Calu3 (cell line): ENCODE results near the gene SERPINA12. TPM values are rescaled to one million over a fixed set of nuclear protein-coding genes. Genes with fewer than 3 reads are reported as not detected.
"Not testable (repeated sequence)": the region's sequence is repeated elsewhere in the genome, so short reads cannot be mapped to it uniquely, and the experiment has no call there.

Experiments
- BruUV-seq: library from RNA; stranded (reverse); fragments of 400-500 nt; replicated peaks from 2 replicates; lab custom pipeline; 2021; lab: Mats Ljungman, UMichigan
- CTCF ChIA-PET: fragments of 300-600 bp; sonication (Branson Sonifier 250); formaldehyde crosslinking; loops from one replicate; lab custom pipeline; 2022; ENCODE audit warnings: antibody characterized with exemption; lab: Charles Lee
- DNase-seq: peaks from one replicate; pipeline ENCODE4 v3.0.0; 2022
- H3K27ac Mint-ChIP-seq: one replicate; pipeline ENCODE4 v1.8.0; 2022; ENCODE audit warnings: mixed read lengths; ENCODE audit not compliant: unreplicated experiment
- H3K27me3 Mint-ChIP-seq: one replicate; pipeline ENCODE4 v1.8.0; 2022; ENCODE audit warnings: mixed read lengths; ENCODE audit not compliant: unreplicated experiment
- H3K36me3 Mint-ChIP-seq: one replicate; pipeline ENCODE4 v1.8.0; 2022; ENCODE audit warnings: mild to moderate bottlenecking, moderate library complexity, mixed read lengths; ENCODE audit not compliant: insufficient read depth, unreplicated experiment
- H3K4me1 Mint-ChIP-seq: one replicate; pipeline ENCODE4 v1.8.0; 2022; ENCODE audit warnings: mild to moderate bottlenecking, low read depth, mixed read lengths; ENCODE audit not compliant: unreplicated experiment
- H3K4me3 Mint-ChIP-seq: one replicate; pipeline ENCODE4 v1.8.0; 2022; ENCODE audit warnings: mild to moderate bottlenecking, low read depth, moderate library complexity, mixed read lengths; ENCODE audit not compliant: unreplicated experiment
- H3K9me3 Mint-ChIP-seq: one replicate; pipeline ENCODE4 v1.8.0; 2022; ENCODE audit warnings: low read depth, mixed read lengths; ENCODE audit not compliant: unreplicated experiment
- intact Hi-C: fragments of 100-400 bp; cut with micrococcal nuclease; formaldehyde crosslinking; loops from one replicate; pipeline ENCODE4 v1.10.0; 2022; ENCODE audit not compliant: unreplicated experiment
- total RNA-seq: library from RNA; stranded (reverse); gene quantifications from 2 replicates; pipeline ENCODE4 v1.2.3, GENCODE V29; 2022
- TF ChIP-seq, protein P1 (sequence below): fragments of 200-600 bp; IDR thresholded peaks from one replicate; pipeline ENCODE4 v1.8.0; 2022; ENCODE audit warnings: antibody characterized with exemption; ENCODE audit not compliant: unreplicated experiment

The SERPINA12 gene
- total RNA-seq, 1 experiment from 2014 or later: not detected

DNA sequence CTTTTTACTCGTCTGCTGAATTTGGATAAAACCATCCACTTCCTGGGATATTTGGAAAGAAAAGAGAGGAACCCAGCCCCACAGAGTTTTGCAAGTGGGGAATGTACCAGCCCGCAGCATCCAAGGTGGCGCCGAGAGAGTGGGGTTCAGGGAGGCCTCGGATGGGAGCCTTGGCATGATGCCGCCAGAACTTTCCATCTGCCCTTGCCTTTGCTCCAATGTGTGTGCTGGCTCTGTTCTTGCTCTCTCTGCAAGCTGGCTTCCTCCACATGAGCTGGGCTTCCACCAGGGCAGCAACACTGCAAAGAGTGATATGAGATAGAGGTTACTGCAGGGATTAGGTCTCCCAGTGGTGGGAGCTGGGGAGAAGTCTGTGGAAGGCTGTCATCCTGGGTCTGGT, 6.6 kb upstream of the SERPINA12 start:
- DNase-seq: no peak
- H3K27me3 Mint-ChIP-seq: peaks cover 40% of the 10 kb centered on the region
- H3K36me3 Mint-ChIP-seq: no peaks in the 10 kb centered on the region
- H3K27ac Mint-ChIP-seq: no peak overlapping the region
- no TSS peak for BruUV-seq
- peaks cover 6% of the 10 kb centered on the region for H3K9me3 Mint-ChIP-seq
- H3K4me1 Mint-ChIP-seq: no peaks in the 10 kb centered on the region
- intact Hi-C loops: no loop called here
- CTCF ChIA-PET: interaction anchor here (0.5 kb wide), 1 partner anchor 99 kb away, joined by 4 read pairs; no protein-coding TSS in a partner anchor
- TF ChIP-seq, protein P1, sequence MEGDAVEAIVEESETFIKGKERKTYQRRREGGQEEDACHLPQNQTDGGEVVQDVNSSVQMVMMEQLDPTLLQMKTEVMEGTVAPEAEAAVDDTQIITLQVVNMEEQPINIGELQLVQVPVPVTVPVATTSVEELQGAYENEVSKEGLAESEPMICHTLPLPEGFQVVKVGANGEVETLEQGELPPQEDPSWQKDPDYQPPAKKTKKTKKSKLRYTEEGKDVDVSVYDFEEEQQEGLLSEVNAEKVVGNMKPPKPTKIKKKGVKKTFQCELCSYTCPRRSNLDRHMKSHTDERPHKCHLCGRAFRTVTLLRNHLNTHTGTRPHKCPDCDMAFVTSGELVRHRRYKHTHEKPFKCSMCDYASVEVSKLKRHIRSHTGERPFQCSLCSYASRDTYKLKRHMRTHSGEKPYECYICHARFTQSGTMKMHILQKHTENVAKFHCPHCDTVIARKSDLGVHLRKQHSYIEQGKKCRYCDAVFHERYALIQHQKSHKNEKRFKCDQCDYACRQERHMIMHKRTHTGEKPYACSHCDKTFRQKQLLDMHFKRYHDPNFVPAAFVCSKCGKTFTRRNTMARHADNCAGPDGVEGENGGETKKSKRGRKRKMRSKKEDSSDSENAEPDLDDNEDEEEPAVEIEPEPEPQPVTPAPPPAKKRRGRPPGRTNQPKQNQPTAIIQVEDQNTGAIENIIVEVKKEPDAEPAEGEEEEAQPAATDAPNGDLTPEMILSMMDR: no peak
- no peak overlapping the region for H3K4me3 Mint-ChIP-seq

DNA sequence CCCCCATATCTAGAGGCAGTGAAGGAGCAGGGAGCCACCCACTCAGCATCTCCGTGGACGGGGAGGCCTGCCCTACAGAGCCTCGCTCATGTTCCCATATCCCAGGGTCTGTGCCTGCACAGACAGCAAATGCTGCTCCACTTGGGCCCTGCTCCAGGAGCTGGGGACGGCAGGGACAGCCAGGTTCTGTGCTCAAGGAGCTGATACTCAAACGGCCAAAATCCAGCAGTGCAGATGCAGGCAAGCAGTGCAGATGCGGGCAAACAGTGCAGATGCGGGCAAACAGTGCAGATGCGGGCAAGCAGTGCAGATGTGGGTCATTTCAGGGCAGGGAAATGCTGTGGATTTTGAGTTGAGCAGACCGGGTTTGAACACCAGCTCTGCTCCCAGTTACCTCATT, 6.2 kb upstream of the SERPINA12 start:
- DNase-seq: no peak
- BruUV-seq: no TSS peak
- intact Hi-C loops: no loop called here
- TF ChIP-seq, protein P1: no peak
- Mint-ChIP-seq H3K4me3 (no peak overlapping the region), H3K9me3 (peaks cover 6% of the 10 kb centered on the region), H3K36me3 (no peaks in the 10 kb centered on the region), H3K4me1 (no peaks in the 10 kb centered on the region), H3K27me3 (peaks cover 40% of the 10 kb centered on the region), H3K27ac (no peak overlapping the region)
- CTCF ChIA-PET: no interaction called here

DNA sequence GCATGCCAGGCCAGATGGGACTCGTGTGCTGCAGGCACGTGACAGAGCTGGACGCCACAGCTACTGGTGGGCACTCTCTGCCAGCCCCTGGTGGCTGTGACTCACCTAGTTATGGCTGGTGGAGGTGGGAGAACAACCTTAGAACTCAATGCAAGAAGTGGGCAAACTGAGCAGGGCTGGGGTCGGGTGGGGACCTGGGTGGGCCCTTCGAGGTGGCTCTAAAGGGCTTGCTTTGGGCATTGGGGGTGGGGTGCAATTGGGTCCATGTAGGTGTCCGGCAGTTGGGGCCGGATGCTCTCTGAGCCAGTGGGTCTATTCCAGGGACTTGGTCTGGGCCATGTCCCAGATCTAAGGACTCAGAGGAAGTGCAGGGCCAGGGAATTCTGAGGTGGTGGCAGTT, 5.1 kb upstream of the SERPINA12 start:
- no peak overlapping the region for H3K4me3 Mint-ChIP-seq
- DNase-seq: no peak
- peaks cover under 1% of the 10 kb centered on the region for H3K9me3 Mint-ChIP-seq
- no peaks in the 10 kb centered on the region for H3K4me1 Mint-ChIP-seq
- intact Hi-C loops: no loop called here
- no peak overlapping the region for H3K27ac Mint-ChIP-seq
- BruUV-seq: no TSS peak
- H3K36me3 Mint-ChIP-seq: no peaks in the 10 kb centered on the region
- CTCF ChIA-PET: no interaction called here
- TF ChIP-seq, protein P1: no peak
- peaks cover 38% of the 10 kb centered on the region for H3K27me3 Mint-ChIP-seq

DNA sequence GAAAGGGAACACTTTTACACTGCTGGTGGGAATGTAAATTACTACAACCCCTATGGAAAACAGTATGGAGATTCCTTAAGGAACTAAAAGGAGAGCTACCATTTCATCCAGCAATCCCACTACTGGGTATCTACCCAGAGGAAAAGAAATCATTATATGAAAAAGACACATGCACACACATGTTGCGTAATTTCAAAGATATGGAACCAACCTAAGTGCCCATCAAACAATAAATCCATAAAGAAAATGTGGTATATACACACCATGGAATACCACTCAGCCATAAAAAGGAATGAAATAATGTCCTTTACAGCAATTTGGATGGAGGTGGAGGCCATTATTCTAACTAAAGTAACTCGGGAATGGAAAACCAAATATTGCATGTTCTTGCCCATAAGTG, 1.2 kb upstream of the SERPINA12 start:
- H3K36me3 Mint-ChIP-seq, H3K27ac Mint-ChIP-seq, H3K4me3 Mint-ChIP-seq, H3K4me1 Mint-ChIP-seq, CTCF ChIA-PET, H3K27me3 Mint-ChIP-seq, DNase-seq, H3K9me3 Mint-ChIP-seq, intact Hi-C loops, BruUV-seq: not testable (repeated sequence)

DNA sequence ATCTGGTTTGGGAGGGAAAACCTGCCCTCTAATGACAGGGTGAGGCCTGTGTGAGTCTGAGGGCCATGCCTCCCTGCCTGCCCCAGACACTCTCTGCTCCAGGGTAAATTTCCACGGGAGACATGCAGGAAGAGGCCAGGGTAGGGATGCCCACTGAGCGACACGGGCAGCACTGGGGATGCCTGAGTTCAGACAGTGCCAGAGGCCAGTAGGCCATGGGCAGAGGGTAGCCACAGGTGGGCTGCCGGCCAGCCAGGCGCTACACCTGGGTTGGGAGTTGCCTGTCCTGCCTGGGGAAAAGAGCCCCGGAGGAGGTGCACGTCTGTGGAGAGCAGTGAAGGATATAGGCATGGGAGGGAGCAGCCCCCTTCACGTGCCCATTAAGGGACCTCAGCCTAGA, 3.6 kb downstream of the SERPINA12 start:
- H3K27me3 Mint-ChIP-seq: peaks cover 18% of the 10 kb centered on the region
- H3K4me1 Mint-ChIP-seq: no peaks in the 10 kb centered on the region
- BruUV-seq: no TSS peak
- no peak overlapping the region for H3K27ac Mint-ChIP-seq
- intact Hi-C loops: no loop called here
- TF ChIP-seq, protein P1: no peak
- no peak overlapping the region for H3K4me3 Mint-ChIP-seq
- CTCF ChIA-PET: no interaction called here
- no peak for DNase-seq
- H3K36me3 Mint-ChIP-seq: no peaks in the 10 kb centered on the region
- H3K9me3 Mint-ChIP-seq: no peaks in the 10 kb centered on the region
